H1 (cell line): ENCODE results near the gene C1GALT1C1L. TPM values are rescaled to one million over a fixed set of nuclear protein-coding genes. Genes with fewer than 3 reads are reported as not detected.

Experiments used
- ASH2L ChIP-seq: fragments of 200-600, 300-600 bp; sonication (generic); IDR thresholded peaks from one replicate; pipeline ENCODE4 v1.7.1; 2017; ENCODE audit warnings: low read length
- BACH1 ChIP-seq: IDR thresholded peaks from 2 replicates; pipeline ENCODE4 v1.6.1; 2012; ENCODE audit warnings: low read length, improper control_type of control experiment
- CBX5 ChIP-seq: fragments of 300-800, 300-1000 bp; sonication (generic); IDR thresholded peaks from 2 replicates; pipeline ENCODE4 v1.7.1; 2016; ENCODE audit warnings: antibody characterized with exemption, low read length, low read depth
- FOSL1 ChIP-seq: IDR thresholded peaks from 2 replicates; pipeline ENCODE4 v1.6.1; 2011; ENCODE audit warnings: mild to moderate bottlenecking, low read depth, low read length, moderate library complexity; ENCODE audit not compliant: insufficient read depth
- JUN ChIP-seq: IDR thresholded peaks from 2 replicates; pipeline ENCODE4 v1.6.1; 2011; ENCODE audit warnings: low read depth, mild to moderate bottlenecking, improper control_type of control experiment, low read length
- KDM1A ChIP-seq: fragments of 200-600, 300-600 bp; sonication (generic); IDR thresholded peaks from 2 replicates; pipeline ENCODE4 v1.7.1; 2016; ENCODE audit warnings: mild to moderate bottlenecking, low read length, borderline replicate concordance
- RXRA ChIP-seq: IDR thresholded peaks from 2 replicates; pipeline ENCODE4 v1.6.1; 2011; ENCODE audit warnings: low read depth, mild to moderate bottlenecking, low read length, moderate library complexity; ENCODE audit not compliant: insufficient read depth
- SIN3A ChIP-seq, 2 experiments: IDR thresholded peaks in 1 of 2; conservative IDR thresholded peaks in 1 of 2; 2 replicates each; pipeline ENCODE4 v1.6.1; 2011 to 2012; ENCODE audit warnings: low read length in 2 of 2, improper control_type of control experiment in 1 of 2, low read depth in 1 of 2, mild to moderate bottlenecking in 1 of 2
- YY1 ChIP-seq: IDR thresholded peaks from 2 replicates; pipeline ENCODE4 v1.6.1; 2011; ENCODE audit warnings: low read depth, mild to moderate bottlenecking, low read length
- polyA plus RNA-seq, 7 experiments: library from polyadenylated mRNA; depleted of rRNA in 3 of 7; stranded (reverse) in 5 of 7; unstranded in 2 of 7; fragments of >200 nt in 5 of 7; fragments of 200-250 nt in 2 of 7; gene quantifications; 1 replicate in 5 of 7; 2 replicates in 1 of 7; 4 replicates in 1 of 7; pipeline versions ENCODE4 v1.2.1 to v1.2.3, GENCODE V29; 2011 to 2013; ENCODE audit warnings: missing spikeins in 2 of 7, mixed read lengths in 2 of 7
- total RNA-seq: library from RNA; stranded (reverse); fragmentation: NEBNext Ultra II Directional; extraction: Animal tissue kit (Norgen Biotek cat#: 25700); gene quantifications from 2 replicates; pipeline ENCODE4 v1.2.1, GENCODE V29; 2021
- TF ChIP-seq, protein P1 (sequence below): fragments of 300-600 bp; sonication (generic); IDR thresholded peaks from 2 replicates; pipeline ENCODE4 v1.7.1; 2012; ENCODE audit warnings: low read length, moderate library complexity, mild to moderate bottlenecking, inconsistent platforms; ENCODE audit not compliant: insufficient replicate concordance

Gene C1GALT1C1L
- total and polyA plus RNA-seq, 2 of the 8 experiments (the other 6 are each of a cell fraction or from before 2014, with no cell fraction given), result 0.12 TPM; not detected in 1

- TF ChIP-seq, protein P1, sequence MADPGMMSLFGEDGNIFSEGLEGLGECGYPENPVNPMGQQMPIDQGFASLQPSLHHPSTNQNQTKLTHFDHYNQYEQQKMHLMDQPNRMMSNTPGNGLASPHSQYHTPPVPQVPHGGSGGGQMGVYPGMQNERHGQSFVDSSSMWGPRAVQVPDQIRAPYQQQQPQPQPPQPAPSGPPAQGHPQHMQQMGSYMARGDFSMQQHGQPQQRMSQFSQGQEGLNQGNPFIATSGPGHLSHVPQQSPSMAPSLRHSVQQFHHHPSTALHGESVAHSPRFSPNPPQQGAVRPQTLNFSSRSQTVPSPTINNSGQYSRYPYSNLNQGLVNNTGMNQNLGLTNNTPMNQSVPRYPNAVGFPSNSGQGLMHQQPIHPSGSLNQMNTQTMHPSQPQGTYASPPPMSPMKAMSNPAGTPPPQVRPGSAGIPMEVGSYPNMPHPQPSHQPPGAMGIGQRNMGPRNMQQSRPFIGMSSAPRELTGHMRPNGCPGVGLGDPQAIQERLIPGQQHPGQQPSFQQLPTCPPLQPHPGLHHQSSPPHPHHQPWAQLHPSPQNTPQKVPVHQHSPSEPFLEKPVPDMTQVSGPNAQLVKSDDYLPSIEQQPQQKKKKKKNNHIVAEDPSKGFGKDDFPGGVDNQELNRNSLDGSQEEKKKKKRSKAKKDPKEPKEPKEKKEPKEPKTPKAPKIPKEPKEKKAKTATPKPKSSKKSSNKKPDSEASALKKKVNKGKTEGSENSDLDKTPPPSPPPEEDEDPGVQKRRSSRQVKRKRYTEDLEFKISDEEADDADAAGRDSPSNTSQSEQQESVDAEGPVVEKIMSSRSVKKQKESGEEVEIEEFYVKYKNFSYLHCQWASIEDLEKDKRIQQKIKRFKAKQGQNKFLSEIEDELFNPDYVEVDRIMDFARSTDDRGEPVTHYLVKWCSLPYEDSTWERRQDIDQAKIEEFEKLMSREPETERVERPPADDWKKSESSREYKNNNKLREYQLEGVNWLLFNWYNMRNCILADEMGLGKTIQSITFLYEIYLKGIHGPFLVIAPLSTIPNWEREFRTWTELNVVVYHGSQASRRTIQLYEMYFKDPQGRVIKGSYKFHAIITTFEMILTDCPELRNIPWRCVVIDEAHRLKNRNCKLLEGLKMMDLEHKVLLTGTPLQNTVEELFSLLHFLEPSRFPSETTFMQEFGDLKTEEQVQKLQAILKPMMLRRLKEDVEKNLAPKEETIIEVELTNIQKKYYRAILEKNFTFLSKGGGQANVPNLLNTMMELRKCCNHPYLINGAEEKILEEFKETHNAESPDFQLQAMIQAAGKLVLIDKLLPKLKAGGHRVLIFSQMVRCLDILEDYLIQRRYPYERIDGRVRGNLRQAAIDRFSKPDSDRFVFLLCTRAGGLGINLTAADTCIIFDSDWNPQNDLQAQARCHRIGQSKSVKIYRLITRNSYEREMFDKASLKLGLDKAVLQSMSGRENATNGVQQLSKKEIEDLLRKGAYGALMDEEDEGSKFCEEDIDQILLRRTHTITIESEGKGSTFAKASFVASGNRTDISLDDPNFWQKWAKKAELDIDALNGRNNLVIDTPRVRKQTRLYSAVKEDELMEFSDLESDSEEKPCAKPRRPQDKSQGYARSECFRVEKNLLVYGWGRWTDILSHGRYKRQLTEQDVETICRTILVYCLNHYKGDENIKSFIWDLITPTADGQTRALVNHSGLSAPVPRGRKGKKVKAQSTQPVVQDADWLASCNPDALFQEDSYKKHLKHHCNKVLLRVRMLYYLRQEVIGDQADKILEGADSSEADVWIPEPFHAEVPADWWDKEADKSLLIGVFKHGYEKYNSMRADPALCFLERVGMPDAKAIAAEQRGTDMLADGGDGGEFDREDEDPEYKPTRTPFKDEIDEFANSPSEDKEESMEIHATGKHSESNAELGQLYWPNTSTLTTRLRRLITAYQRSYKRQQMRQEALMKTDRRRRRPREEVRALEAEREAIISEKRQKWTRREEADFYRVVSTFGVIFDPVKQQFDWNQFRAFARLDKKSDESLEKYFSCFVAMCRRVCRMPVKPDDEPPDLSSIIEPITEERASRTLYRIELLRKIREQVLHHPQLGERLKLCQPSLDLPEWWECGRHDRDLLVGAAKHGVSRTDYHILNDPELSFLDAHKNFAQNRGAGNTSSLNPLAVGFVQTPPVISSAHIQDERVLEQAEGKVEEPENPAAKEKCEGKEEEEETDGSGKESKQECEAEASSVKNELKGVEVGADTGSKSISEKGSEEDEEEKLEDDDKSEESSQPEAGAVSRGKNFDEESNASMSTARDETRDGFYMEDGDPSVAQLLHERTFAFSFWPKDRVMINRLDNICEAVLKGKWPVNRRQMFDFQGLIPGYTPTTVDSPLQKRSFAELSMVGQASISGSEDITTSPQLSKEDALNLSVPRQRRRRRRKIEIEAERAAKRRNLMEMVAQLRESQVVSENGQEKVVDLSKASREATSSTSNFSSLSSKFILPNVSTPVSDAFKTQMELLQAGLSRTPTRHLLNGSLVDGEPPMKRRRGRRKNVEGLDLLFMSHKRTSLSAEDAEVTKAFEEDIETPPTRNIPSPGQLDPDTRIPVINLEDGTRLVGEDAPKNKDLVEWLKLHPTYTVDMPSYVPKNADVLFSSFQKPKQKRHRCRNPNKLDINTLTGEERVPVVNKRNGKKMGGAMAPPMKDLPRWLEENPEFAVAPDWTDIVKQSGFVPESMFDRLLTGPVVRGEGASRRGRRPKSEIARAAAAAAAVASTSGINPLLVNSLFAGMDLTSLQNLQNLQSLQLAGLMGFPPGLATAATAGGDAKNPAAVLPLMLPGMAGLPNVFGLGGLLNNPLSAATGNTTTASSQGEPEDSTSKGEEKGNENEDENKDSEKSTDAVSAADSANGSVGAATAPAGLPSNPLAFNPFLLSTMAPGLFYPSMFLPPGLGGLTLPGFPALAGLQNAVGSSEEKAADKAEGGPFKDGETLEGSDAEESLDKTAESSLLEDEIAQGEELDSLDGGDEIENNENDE, result no peak
- TF ChIP-seq RXRA, result no peak
- peak; percentile 47 for TF ChIP-seq ASH2L
- no peak for TF ChIP-seq FOSL1
- TF ChIP-seq SIN3A (conservative IDR thresholded peaks at IDR 0.05 in 1 of 2, IDR thresholded peaks at IDR 0.05 in 1 of 2; ENCODE audit: low read depth in 1 of 2, low read length in 2 of 2), result 0 out of 4 replicates have a peak, but pooled peaks of 1 of the 2 experiments have one; percentile 35
- no peak for TF ChIP-seq KDM1A
- no peak for TF ChIP-seq JUN
- no peak for TF ChIP-seq YY1
- no peak for TF ChIP-seq BACH1
- TF ChIP-seq CBX5, result no peak
These were observed 39.0 kb downstream of the C1GALT1C1L start, which contains the start of gene PLEKHH2 (continued) for GRCh38 chr2:43637030-43637803.
